Stimulated activated CD8-positive, alpha-beta memory T cell treated with anti-CD3 and anti-CD28 coated beads, Interleukin-15, amount 100 ng/mL, for 24 hours (primary cell): ENCODE results near the gene ZIC4.

Source experiments
- DNase-seq: peaks from one replicate; pipeline ENCODE4 v3.0.0-alpha.2; 2020; ENCODE audit warnings: low read depth

Gene ZIC4

DNA sequence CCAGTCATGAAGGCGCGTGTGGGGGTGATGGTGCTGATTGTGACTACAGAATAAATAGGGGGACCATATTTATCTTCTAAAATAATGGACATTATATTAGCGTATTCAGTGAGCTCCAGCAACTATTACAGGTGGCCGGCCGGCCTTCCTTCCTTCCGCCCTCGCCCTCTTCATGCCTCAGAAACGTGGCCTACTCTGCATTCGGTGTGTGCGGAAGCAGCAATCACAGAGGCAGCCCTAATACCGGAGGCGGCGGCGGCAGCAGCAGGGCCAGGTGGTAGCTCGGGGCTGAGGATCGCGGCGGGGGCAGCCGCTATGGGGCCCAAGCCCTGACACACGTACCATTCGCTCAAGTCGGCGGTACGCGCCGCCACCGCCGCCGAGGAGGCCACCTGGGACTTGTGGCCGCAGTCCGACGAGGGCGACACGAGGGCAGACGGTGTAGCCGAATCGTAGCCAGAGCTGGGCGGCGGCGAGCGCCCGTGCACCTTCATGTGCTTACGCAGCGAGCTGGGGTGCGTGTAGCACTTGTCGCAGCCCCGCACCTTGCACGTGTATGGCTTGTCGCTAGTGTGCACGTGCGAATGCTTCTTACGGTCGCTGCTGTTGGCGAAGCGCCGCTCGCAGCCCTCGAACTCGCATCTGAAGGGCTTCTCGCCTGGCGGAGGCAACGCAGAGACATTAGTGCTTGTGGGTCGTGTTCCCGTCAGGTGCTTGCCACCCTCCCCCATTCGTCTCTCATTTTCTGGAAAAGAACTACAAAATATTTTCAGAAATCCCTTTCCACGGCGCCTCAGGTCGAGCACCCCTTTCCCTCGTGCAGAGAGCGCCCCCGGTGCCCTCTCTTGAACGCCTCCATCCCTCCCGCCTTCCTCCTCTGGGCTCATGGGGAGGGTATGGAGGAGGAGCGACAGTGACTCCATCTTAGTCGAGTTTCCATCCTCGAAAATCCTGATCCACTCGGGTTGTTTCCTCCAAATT, 15.5 kb downstream of the ZIC4 start:
- DNase-seq, result no peak

DNA sequence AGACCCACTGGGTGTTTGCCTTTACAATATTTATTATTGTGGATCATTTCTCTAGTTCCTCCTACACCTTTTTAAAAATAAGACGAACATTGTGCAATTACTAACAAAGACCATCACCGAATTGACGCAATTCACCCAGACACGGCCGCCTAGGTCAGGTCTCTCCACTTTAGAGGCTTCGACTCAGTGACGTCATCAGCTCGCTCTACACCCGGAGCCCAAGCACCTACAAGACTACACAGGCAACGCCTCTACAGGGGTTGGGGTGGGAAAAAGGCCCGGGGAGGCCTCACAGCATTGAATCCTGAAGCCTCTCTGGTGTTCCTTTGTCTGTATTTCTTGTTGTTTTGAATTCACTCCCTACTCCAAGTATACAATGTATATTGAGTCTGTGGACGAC, 16.6 kb downstream of the ZIC4 start:
- DNase-seq, result no peak

DNA sequence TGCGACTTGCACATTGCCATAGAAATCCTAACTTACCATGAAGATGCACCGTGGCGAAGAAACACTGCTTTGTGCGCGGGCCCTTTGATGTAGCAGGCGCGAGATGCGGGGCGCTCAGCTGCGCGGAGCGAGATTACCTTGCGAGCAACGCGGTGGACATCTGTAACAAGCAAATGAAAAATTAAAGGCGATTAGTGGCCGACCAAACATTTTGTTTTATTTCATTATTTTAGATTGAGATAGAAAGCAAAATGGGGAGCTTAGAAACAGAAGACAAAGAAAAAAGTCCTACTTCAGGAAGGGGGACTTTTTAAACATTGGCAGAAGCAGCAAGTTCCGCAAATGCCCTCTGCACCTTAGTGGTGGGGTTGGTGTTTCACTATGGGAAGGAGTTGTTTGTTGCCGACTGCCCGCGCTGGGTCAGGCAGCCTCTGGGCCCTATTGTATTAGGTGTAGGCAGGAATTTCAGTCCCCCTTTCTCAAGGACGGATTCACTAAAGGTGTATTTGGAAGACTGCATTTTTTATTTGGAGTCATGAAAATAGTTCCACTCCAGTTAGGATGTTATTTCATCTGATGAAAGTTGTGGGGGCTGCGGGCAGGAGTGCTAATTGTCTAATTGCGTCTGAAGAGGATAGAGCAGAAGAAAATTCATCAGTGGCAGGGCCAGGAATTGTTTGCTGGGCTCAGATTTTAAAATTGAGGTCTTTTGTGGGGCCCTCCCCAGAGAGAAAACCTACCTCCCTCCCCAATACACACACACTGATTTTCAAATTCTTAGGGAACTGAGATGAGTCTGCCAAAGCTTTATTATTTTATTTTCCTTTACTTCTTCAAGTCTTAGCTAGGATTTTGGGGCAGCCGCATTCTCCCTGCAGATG, 17.4 kb downstream of the ZIC4 start:
- no peak for DNase-seq

DNA sequence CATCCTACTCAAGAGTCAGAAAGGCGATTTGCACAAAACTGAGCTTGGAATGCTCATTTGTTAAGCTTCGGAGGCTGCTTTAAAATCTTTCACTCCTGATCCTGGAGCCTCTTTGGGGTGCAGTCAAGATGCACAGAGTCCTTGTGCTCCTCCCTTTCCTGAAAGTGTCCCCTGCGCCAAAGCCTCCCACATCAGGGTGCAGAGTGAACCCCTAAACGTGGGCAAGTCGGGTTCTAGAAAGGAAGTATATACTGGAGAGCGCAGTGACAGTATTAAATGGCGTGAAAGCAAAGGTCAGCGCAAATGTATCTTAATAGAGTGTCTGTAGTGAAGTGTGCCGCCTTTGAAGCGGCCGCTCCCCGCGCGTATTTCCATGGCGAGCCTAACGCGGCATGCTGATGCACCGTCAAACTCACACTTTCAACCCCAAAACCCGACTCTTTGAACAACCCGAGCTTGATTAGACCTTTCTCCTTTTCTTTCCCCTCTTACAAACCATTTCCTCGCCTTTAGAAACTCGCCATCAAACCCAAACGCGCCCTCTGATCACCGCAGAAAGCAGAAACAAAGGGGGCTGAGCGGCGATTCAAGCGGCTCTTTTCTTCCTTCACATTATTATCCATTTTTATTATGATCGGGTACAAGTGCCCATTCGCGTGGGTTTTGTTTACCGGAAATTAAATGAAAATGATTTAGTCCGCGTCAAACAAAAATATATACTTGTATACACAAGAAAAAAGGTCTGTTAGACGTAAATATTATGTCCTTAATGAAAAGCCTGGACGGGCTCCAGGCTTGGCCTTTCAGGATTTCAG, 18.3 kb downstream of the ZIC4 start:
- no peak for DNase-seq

DNA sequence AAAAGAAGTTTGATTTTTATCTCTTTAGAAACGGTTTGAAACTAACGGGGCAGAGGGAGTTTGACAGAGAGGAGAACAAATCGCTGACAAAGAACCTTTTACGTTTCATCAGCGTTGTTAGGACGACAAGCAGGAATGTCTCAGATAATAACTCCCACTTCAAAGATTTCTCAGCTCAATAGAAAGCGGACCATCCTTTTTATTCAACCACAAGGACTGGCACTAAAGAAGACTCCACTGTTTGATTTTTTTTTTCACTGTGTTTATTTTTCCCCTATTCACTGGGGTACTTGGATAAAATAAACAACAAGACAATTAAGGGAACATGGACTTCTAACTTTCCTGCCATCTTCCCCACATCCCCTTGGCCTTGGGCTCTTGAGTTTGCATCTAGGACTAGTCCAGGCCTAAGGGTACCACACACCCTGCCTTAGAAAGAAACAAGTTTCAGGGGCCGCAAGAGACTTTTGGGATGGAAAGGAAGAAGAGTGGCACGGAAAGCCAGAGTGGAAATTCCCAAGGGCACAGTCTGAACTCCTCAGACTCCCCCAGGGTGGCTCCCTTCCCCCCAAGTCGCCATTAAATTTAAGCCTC, 19.0 kb downstream of the ZIC4 start:
- DNase-seq, result no peak

DNA sequence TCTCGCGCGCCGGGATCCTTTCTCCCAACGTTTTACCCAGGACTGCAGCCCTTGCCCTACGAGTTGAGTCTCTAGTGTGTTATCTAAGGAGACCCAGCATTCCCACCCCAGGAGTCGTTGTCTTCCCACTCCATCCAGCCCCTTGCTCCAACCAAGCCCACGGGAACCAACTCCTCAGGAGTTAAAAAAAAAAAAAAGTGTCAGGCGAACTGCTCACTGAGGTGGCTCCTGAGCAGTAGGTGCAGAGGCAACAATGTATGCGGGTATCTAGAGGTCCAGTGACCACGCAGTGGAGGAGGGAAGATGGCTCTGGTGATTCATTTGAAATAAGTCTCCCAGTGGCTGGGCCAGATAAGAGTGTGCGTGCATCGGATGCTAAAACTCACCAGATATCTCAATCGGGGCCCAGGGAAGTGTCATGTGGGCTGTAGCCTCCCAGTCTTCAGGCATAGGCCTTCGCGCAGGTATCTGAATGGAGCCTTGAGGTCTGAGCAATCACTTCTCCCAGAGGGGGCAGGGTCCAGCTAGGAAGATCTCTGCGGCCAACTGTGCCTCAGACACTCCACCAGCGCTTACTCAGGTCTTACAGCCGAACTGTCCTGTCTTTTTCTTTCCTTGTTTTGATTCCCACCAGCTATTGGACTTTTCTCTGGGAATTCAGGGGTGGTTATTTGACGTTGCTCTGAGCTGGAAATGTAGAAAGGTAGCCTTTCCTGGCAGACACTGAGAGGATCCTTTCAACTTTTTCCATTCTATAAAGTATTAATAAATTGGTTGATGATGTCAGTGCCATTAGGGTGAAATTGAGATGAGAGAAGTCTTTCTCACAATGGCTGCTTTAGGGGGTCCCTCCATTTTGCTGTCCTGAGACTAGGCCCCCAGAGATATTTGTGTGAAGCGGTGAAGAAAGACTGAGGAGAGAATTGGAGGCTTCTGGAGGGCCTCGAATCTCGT, 21.0 kb downstream of the ZIC4 start:
- DNase-seq, result no peak

DNA sequence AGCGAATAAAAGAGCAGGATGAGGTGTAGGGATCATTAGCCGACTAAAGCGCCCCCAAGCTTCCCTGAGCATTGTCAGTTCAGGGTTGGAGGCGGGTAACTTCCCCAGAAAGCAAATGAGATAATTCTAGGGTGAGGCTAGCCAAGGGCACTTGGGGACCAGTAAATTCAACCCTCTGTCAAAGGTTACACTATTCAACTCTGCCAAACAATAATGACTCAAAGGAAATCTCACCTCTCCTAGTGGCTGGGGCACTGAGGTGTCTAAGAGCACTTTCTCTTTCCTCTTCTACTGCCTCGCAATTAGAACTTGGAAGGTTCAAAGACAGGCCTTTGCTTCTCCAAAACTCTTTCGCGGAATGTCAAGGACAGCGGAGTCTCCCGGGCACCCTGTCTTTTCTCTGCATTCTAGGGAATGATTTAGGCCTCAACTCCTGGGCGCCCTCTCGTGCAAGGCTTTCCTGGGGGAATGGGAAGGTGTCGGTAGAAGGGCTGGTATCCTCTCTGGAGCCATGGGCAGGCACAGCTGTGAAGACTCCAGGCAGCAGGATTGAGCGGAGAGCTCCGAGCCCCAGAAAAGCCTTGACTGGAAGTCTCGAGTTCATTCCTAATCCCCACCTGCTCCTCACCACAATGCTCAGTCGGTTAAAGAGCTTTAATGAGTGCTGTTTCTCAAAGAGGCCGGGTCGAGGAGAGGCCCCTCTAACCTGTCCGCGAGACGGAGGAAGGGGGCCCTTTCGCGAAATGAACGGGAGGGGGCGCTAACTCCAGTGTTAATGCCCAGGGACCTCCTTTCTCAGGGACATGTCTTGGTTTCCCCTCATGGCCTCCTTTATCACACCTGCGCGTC, 21.9 kb downstream of the ZIC4 start:
- DNase-seq, result no peak

DNA sequence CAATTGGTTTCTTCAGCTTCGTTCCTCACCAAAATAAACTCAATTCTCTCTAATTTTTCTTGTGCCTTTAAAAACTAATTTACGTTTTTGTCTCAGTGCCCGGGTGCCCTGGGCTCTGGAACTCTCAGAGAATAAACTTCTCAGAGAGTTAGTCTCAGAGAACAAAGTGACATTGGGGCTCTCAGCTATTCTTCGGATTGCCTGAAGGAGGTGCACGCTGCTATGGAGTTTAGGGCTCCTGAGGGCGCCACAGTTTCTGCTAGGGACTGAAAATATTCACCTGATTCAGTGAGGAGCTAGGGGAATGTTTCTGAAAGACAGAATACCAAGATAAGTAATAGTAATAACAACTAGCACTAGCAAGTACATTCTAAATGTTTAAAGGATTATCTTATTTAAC, 22.7 kb downstream of the ZIC4 start:
- DNase-seq, result no peak

DNA sequence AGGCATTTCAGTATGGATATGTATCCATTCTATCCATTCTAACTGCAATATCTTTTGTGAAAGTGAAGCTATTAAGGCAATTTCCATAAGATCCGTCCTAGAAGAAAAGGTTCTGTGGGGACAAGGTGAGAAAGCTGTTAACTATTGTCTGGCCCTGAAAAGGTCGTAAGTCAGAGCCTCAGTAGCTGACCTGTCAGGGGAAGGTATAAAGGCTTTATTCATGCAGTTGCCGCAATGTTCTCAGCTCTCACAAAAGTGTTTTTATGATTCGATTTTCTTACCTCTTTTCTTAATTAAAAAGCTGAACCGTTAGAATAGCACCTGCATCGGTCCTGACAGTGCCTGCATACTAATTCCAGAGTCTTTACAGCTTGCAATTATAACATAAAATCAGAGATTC, 24.7 kb downstream of the ZIC4 start:
- no peak for DNase-seq

DNA sequence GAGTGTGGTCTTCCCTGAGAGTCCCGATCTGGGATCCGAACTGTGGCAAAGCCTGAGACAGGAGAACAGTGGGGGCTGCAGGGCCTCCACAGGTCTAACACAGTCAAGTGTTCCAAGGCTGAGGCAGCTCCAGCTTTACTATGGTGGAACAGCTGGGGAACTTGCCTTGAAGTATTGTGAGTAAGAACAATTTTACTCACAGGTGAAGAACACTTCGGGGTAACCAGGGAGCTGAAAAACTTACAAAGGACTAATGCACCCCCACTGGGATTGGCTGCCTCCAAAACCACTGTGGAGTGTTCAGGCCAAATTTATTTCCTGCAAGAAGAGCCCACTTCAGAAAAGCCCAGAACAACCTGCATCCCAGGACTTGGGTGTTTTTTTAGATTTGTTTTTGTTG, 25.4 kb downstream of the ZIC4 start:
- no peak for DNase-seq

DNA sequence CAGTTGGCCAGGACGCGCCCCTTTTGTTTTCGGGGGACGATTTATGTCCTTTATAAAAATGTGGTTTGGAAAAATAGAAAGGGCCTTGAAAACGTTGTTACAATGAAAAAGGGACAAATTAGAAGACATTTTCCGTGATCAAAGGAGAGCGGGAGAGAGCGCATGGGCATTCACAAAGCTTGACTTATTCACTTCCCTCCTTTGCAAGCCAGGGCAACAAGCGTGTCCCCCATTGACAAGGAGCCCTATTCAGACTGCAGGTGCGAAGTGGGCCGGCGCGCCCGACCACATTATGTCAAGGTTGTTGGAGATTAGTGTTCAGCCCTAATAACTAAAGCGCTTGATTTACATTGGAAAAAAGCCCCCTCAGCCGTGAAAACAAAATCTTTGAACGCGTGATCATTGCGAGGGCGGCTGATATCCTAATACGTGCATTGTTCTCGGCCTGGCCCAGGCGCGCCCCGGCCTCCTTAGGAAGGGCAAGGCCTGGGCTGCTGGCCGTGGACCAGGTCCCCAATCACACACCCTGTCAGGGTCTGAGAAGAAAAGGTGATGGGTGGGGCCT, 25.9 kb downstream of the ZIC4 start:
- no peak for DNase-seq

DNA sequence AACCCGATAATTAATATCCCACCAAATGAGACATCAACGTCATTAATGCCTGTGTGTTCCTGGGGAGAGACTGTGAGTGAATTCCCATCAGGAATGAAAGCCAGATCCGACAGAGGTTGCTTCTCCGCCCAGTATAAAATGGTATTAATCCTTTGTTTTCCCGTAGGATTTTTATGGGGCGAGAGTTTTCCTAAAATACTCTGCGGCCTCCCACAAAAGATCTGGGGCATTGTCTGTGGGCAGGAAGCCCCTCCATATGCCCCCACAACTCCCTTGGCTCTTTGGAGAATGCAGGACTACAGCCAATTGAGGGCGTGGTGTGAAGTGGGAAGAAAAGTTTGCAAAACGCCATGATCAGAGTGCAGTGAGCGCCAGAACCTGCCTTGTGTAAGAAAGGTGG, 26.7 kb downstream of the ZIC4 start:
- DNase-seq, result no peak

DNA sequence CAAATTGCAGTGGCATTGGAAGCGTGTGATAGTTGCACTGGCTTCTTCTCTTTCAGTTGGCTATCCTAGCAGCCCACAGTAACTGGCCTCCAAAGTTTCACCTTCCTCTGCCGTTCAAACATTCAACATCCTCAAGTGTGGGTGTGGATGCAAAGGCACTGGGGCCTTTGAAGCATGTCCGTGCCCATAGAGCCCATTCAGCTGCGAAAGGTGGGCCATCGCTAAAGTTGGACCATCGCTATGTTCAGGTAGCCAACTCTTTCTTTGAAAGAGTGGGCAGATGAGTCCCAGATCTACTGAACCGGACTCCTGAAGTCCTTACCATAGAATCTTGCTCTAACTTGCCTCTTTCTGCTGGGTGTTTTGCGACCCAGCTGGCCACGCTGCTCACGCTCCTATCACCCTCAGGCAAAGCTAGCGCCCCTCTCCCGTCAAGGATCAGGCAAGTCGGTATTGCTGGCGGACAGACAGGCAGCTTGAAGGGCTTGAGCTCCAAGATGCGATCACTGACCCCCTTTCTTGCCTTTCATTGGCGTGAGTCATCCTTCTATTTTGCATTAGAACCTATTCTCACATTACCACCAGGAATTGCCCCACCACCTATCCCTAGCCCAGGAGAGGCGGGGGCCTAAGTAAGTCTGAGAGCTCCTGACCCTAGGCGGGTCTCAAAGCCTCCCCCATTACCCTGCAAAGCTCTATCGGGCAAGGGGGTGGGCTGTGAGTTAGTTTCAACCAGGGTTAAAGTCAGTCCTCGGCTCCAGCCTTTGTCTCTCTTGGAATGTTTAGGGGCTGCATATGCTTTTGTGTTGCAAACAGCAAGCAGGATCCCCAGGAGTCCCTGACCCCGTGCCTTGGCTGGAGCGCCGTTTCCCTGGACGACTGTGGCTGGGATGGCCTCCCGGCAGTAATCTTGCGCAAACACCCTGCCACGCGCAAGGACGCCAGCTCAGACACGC, 28.7 kb downstream of the ZIC4 start:
- no peak for DNase-seq

DNA sequence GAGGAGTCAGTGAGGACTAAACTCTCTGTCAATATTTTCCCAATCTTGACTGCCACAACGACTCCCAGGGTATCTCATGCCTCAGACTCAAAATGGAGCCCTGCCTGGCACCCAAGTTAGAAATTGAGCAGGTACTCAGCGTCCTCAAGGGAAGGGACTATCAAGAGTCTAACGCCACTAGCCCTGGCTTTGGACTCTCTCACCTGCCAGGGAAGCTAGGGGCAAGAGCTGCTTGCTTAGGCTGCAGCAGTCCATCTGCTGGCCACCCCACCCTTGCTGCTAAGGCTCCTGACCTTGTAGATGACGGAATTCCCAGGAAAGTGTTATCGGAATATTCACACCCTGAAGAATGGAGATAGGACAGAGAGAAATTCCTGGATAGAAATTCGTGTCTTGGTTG, 33.0 kb downstream of the ZIC4 start:
- DNase-seq, result no peak

DNA sequence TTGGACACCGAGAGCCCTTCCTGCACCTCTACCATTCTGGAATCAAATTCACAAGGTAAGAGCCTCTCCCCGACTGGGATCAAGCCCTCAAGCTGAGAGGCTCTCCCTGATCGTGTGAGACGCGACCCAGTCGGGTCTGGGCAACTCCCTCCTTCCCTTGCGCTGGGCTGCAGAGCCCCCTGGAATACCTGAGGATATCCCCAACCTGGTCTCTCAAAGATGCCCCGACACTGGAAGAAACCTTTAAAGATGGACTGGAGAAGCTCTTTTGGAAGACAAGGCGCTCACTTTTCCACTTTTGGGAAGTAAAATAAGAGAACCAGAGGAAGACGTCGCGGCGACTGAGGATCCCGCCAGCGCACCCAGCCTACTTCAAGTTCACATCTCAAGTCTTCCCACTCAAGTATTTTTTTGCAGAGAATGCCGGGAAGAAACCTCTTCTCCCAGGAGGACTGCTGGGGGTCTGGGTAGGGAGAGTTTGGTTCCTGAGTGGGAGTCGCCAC, 33.8 kb downstream of the ZIC4 start:
- no peak for DNase-seq

DNA sequence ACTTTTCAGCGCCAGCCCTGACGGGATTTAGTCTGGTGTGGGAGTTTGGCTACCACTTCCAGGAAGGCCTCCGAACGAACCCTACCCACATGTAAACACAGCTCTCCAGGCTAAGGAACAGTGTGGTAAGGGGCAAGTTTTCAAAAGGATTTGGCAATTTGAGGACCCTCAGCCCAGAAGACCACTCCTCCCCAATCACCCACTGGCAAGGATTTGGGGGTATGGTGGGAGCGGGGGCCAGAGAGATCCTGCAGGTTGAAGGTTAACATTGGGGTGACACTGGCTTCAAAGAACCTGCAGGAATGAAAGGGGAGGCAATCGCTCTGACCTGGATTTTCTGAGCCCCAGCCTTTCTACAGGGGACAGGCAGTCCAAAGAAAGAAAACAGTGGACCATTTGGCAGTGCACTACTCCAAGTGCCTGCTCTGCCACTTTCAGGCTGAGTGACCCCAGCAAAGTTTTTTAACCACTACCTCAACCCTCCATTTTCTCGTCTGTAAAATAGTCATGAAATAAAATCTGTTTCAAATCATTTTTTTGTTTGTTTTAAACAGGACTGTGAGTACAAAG, 34.5 kb downstream of the ZIC4 start:
- DNase-seq, result no peak

DNA sequence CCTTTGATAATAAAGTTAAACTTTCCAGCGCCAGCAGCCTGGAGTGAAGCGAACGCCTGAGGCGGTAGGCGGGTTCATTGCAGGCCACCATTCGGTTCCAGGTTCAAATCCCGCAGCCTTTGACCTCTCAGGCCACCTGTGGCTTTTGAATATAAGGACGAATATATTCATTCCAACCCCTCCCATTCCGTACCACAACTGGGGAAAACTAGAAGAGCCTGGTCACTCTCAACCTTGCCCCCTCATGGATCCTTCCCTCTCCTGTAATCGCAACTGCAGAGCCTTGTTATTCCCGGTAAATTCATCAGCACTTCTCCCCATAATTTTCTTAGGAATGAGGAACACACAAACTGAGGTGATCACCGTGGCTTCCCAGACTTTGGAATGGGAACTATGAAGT, 35.2 kb downstream of the ZIC4 start:
- DNase-seq, result no peak

DNA sequence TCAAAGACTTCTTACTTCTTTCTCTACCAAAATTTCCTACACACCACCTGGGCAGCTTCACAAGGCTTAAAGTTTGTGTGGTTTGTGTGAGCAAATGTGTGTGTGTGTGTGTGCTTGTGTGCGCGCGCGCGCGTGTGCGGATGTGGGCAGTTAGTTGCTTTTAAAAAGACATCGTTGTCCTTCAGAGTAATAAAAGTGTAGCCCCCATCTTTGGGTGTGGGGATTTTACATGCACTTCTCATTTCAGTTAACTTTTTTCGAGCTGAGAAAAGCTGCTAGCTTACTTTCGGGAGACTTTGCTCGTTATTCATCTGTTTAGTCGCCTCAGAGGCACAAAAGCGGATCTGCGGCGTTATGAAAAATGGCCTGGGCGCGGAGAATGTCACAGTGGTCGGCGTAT, 36.0 kb downstream of the ZIC4 start:
- DNase-seq, result no peak
